A549 treated with CORT108297 at 1 μM for 4 hours (cell line): Measurements from ENCODE around the gene CASK. TPM values are rescaled to one million over a fixed set of nuclear protein-coding genes. Genes with fewer than 3 reads are reported as not detected.

Experiments used
- total RNA-seq: library from RNA; stranded (reverse); fragments of 200-300 nt; extraction: Qiagen RNA extraction; gene quantifications from 5 replicates; pipeline ENCODE4 v1.2.3, GENCODE V29; 2022

CASK gene
- 17.6 to 24.9 TPM (median 19.6 TPM) in 5 replicates for total RNA-seq

GRCh38 chrX:41923211-41923977 lies at the start of gene CASK:
Gene CASK, minus strand, starts transcription at chrX:41923554. Its CDS starts 566 bp downstream, at chrX:41922988.

GRCh38 chrX:41723826-41724225 lies 199.5 kb downstream of the CASK start, which contains the start of gene GPR82:
Gene GPR82, plus strand, starts transcription at chrX:41724181. Its CDS starts 2,846 bp downstream, at chrX:41727027.

GRCh38 chrX:41688835-41689234 lies 234.5 kb downstream of the CASK start, which contains the start of gene GPR34:
Gene GPR34, plus strand, starts transcription at chrX:41688973. Its CDS starts 6,661 bp downstream, at chrX:41695634.

Other genes with a start within 250 kb of the CASK start
- gene GPR34, start 234.6 kb downstream of the CASK start, total RNA-seq = 0.05 TPM in 2 of 5 replicates, not detected in the others
- gene GPR82, start 199.4 kb downstream of the CASK start, total RNA-seq = not detected in 5 replicates